NCI-H1436 (cell line): Measurements from ENCODE around the gene COTL1.
"Not testable (repeated sequence)": the region's sequence is repeated elsewhere in the genome, so short reads cannot be mapped to it uniquely, and the experiment has no call there.

ENCODE experiments used
- DNase-seq: peaks from one replicate; lab custom pipeline; 2025; lab: John Stamatoyannopoulos, UW

Gene COTL1

GRCh38 chr16:84643180-84643583 lies 25.3 kb upstream of the COTL1 start:
- DNase-seq, result no peak

DNA sequence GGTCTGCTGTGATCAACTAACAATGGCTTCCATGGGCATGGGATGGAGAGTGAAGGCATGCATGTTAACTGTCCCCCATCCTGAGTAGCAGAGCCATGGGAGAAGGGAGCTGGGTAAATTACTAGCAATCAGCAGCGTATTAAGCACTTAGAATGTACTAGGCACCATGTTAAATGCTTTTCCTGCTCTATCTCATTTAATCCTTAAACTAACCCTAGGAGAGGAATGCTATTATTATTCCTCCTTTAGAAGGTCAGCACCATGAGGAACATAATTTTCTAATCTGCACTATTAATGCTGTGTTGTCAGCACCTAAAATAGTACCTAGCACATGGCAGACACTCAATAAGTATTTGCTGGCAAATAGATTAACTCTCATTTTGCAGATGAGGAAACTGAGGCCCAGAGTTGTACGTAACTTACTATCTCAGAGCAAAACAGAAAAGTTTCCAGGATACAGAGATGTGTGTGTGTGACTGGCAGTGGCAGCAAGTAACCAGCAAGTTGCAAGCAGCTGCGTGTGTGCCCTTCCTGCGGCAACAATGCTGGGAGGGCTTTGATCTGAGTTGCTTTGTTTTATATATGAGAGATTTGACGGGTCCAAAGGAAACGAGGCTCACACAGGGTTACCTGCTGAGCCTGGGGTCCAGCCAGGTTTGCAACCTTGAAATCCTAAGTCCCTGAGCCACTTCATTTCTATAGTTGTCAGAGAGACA lies 23.9 kb upstream of the COTL1 start:
- no peak for DNase-seq

GRCh38 chr16:84640145-84640544 lies 22.3 kb upstream of the COTL1 start:
- no peak for DNase-seq

DNA sequence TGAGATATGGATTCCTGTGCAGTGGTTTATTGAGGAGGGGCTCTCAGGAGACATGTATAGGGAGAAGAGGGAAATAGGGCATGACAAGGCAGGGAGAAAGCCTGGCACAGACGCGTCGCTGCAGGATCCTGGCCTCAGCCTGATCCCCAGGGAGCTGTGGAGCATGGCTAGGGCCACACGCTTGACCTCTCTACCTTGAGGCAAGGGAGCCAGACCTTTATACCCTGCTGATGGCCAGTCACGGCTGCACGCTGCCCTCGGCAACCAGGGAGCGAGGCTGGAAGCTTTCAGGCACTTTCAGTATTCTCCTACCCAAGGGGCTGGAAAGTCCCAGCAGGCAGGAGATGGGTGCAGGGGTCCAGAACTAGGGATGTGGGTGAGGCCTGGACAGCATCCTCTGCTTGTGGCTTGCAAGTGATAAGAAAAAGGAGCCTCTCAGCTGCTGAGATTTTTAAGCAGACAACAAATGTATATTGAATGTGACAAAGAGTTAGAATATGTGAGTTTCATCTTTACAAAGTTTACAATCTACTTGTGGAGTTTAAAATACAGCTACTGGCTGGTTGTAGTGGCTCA lies 20.4 kb upstream of the COTL1 start:
- DNase-seq, result no peak

- DNase-seq, result no peak
Measured at GRCh38 chr16:84637709-84638108, 19.8 kb upstream of the COTL1 start.

DNA sequence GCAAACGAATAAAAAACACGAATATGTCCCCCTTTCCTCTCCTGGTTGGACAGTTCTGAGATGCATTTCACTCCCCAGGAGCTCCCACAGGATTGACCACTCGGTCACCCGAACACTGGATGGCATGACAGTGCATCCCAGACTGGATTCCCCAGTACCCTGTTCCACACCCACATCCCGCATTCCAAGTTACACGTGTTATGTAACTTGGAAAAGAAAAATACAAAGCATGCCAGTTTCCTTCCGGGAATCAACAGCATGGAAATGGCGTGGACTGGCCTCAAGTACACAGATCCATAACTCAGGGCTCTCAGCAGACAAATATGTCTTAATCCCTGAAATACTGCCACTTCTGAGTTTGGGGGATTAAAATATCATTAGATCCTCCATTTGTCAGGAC lies 17.8 kb upstream of the COTL1 start:
- no peak for DNase-seq

DNA sequence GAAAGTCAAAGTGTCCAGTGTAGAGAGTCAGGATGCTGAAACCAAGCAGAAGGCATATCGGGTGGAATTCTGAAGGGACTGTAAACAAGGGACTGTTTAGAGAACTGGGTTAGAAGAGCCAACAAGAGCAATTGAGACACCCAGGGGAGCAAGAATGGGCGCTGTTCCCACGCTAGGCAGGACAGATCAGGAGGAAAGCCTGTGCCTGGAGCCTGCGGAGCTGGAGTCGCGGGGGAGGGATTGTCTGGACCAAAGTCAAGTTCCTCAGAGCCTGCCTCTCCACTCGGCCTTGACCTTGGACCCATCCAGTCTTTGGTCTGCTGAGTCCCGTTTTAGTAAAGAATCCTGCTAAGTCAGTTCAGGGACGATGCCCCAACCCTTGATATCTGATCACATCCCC lies 15.7 kb upstream of the COTL1 start:
- DNase-seq, result no peak

- not testable (repeated sequence) for DNase-seq
Measured at GRCh38 chr16:84632862-84633261, 15.0 kb upstream of the COTL1 start.

DNA sequence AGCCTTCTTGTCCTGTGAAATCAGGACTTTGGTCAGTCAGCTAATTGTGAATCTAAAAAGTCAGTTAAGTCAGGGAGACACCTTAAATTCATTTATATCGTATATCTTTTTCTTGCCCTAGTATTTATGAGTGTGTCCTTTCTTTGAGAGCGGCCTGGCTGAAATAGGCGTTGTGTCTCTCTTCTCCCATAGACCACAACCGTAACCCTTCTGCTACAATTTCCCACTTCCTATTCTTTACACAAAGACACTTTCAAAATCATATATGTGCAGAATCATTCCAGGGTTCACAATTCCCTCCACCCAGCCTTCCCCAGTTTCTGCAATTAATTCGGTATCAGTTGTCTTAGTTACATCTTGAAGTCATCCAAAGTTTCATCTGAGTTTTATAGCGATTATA lies 14.0 kb upstream of the COTL1 start:
- no peak for DNase-seq

DNA sequence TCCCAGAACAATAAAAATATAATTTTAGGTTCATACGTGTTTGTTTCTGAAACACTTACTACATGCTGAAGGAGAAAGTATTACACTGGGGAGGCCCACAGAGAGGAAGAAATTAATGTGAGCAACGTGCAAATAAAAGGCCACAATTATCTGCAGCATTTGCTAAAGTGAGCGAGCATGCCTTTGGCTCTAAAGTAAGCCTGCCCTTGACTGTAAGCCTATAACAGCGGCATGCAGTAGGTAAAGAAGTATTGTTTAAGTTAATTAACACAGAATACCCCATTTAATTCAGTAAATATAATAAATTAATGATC lies 13.2 kb upstream of the COTL1 start:
- no peak for DNase-seq

DNA sequence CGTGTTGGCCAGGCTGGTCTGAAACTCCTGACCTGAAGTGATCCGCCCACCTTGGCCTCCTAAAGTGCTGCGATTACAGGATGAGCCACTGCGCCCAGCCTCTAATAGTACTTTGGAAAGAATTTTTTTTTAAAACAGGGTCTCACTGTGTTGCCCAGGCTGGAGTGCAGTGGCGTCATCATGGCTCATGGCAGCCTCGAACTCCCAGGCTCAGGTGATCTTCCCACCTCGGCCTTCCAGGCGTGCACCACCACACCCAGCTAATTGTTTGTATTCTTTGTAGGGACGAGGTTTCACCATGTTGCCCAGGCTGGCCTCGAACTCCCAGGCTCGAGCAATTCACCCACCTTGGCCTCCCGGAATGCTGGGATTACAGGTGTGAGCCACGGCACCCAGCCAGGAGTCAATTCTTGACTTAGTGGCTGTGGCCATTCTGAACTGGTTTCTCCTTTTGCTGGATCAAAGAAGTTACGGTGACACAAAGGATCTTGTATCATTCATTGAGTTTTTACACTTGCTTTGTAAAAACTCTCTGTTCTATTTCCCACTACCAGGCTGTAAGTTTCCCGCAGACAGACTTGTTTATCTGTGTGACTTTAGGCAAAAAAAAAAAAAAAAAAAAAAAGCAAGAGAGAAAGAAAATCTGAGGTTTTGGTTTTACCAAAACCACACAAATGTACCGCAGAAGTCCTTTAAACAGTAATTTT lies 12.7 kb upstream of the COTL1 start:
- no peak for DNase-seq

GRCh38 chr16:84630009-84630408 lies 12.1 kb upstream of the COTL1 start:
- no peak for DNase-seq

GRCh38 chr16:84629580-84629979 lies 11.7 kb upstream of the COTL1 start:
- no peak for DNase-seq

DNA sequence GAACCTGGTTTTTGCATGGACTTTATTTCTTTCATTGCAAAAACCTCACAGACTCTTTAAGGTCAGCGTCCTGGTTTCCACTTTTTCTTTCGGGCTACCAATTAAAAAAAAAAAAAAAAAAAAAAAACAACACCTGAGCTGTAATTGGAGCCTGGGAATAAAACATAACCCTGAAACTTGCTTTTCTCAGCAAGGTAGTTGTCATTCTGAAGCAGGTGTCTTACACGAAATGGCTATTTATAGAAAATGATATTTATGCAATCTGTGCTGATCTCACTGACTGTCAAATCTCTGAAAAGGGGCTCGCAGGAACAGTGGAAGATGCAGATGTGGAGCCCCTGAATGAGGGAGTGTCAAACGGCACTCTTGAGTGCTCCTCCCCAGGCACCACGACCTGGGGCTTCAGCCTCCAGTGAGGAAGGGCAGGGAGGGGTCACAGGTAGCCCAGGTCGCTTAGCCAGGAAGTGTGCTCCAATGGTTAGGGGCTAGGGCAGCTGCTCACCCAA lies 10.4 kb upstream of the COTL1 start:
- DNase-seq, result no peak

DNA sequence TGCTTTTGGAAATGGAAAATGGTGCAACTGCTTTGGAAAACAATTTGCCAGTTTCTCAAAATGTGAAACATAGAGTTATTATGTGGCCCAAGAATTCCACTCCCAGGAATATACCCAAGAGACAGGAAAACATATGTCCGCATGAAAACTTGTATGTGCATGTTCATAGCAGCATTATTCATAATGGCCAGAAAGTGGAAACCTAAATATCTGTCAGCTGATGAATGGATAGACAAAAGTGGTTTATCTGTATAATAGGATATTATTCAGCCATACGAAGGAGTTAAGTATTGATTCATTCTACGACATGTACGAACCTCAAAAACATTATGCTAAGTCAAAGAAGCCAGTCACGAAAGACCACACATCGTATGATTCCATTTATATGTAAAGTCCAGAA lies 7.7 kb upstream of the COTL1 start:
- no peak for DNase-seq

GRCh38 chr16:84620913-84621312 lies 3.0 kb upstream of the COTL1 start:
- not testable (repeated sequence) for DNase-seq

- no peak for DNase-seq
Measured at GRCh38 chr16:84618581-84619460, 943 bp upstream of the COTL1 start.

DNA sequence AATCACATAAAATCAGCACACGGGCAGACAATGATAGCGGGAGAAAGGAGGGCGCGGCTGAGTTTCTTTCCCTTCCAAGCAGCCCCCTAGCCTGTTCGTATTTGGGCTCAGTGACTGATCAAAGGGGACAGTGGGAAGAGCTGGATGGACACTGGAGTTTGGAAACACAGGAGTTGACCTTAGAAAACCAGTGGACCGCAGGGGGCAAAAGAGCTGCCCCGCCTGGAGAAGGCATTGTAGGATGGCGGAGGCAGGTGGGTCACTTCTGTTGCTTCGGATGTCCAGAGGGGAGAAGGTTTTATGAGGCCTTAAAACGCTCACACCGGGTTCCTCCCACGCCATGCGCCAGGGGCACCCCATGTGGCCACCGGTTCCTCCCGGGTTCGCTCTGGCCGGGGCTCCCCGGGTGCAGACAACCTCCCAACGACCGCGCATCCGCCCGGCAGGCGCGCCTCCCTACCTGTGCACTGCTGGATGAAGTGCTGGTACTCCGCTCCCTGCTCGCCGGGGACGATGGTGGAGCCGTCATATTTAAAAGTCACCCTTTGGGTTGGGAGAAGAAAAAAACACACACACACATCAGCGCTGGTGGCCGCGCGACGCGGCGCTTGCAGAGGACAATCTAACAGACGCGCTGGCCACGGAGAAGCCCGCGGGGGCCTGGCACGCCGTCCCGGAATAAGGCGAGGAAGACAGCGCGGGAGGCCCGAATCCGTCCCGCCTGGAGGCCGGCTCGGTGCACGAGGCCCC lies 662 bp downstream of the COTL1 start:
- DNase-seq, result no peak

GRCh38 chr16:84616515-84616914 lies 1.4 kb downstream of the COTL1 start:
- DNase-seq, result no peak

- DNase-seq, result no peak
Measured at GRCh38 chr16:84614968-84615813, 2.7 kb downstream of the COTL1 start.

- no peak for DNase-seq
Measured at GRCh38 chr16:84614623-84614967, 3.3 kb downstream of the COTL1 start.
